Mammary epithelial cell (primary cell): ENCODE measurements around the gene NSF.

Experiments
- CTCF ChIP-seq, 2 donors: IDR thresholded peaks in 1 of 2; conservative IDR thresholded peaks in 1 of 2; 2 replicates each; pipeline ENCODE4 v1.5.1; 2011 to 2012; ENCODE audit warnings: inconsistent platforms in 2 of 2, low read length in 2 of 2, mild to moderate bottlenecking in 2 of 2, control low read depth in 1 of 2, low read depth in 1 of 2; ENCODE audit not compliant: insufficient read depth in 1 of 2; ENCODE audit errors: extremely low read depth in 1 of 2
- EZH2 ChIP-seq: IDR thresholded peaks from 2 replicates; pipeline ENCODE4 v1.6.1; 2012; ENCODE audit warnings: low read length, inconsistent platforms, borderline replicate concordance

GRCh38 chr17:46782250-46782953 is 191.9 kb downstream of the NSF start:
- TF ChIP-seq CTCF (conservative IDR thresholded peaks at IDR 0.05 in 1 of 2, IDR thresholded peaks at IDR 0.05 in 1 of 2; ENCODE audit: extremely low read depth in 1 of 2, insufficient read depth in 1 of 2, low read depth in 1 of 2, low read length in 2 of 2) (peak; percentile 76 to 98), EZH2 (no peak)
